ENCODE data around the gene OSBPL9. TPM values are rescaled to one million over a fixed set of nuclear protein-coding genes. Genes with fewer than 3 reads are reported as not detected.

OSBPL9 gene
- total RNA-seq, 1 donor from 2014 or later, result 55.8 TPM

DNA sequence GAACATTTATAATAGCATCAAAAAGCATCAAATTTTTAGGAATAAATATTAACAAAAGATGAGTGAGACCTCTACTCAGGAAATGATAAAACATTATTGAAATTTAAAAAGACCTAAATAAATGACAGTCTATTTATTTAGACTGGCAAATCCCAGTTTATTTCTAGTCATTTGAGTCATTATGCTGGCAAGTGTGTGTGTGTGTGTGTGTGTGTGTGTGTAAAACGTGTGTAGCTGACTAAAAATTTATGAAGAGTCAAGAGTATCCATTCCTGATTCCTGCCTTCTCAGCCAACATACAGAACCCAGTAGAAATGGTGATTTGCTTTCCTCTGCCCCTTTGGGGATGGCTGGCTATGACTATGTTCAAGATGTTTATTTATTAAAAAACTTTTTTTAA is 46.2 kb downstream of the OSBPL9 start:
- H3K4me3 ChIP-seq, result no peak overlapping the region
- H3K4me1 ChIP-seq, result peaks cover 85% of the 10 kb centered on the region
- DNase-seq, result no peak
- H3K27ac ChIP-seq (replicated peaks), result peak overlapping the region; percentile 77
- TF ChIP-seq, protein P1, sequence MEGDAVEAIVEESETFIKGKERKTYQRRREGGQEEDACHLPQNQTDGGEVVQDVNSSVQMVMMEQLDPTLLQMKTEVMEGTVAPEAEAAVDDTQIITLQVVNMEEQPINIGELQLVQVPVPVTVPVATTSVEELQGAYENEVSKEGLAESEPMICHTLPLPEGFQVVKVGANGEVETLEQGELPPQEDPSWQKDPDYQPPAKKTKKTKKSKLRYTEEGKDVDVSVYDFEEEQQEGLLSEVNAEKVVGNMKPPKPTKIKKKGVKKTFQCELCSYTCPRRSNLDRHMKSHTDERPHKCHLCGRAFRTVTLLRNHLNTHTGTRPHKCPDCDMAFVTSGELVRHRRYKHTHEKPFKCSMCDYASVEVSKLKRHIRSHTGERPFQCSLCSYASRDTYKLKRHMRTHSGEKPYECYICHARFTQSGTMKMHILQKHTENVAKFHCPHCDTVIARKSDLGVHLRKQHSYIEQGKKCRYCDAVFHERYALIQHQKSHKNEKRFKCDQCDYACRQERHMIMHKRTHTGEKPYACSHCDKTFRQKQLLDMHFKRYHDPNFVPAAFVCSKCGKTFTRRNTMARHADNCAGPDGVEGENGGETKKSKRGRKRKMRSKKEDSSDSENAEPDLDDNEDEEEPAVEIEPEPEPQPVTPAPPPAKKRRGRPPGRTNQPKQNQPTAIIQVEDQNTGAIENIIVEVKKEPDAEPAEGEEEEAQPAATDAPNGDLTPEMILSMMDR (IDR thresholded peaks at IDR 0.05; ENCODE audit: borderline replicate concordance), result no peak
- intact Hi-C loops (cut with micrococcal nuclease), result no loop called here
- no peaks in the 10 kb centered on the region for H3K36me3 ChIP-seq
- no peaks in the 10 kb centered on the region for H3K27me3 ChIP-seq (ENCODE audit: low read depth)
- H3K9me3 ChIP-seq (replicated peaks), result no peaks in the 10 kb centered on the region

DNA sequence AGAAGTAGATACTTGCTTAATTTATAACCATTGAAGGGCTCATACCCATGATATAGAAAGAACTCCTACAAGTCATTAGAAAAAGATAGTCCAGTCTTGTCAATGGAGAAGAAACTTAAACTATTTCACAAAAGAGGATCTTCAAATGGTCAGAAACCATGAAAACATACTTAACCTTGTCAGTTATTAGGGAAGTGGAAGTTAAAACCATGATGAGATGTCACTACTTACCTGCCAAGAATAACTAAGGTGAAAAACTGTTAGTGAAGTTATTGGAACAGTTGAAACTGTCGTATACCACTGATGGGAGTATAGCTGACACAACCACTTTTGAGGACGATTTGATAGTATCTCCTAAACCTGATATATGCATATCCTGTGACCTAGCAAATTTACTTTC is 46.8 kb downstream of the OSBPL9 start:
- TF ChIP-seq, protein P1 (IDR thresholded peaks at IDR 0.05; ENCODE audit: borderline replicate concordance), result no peak

DNA sequence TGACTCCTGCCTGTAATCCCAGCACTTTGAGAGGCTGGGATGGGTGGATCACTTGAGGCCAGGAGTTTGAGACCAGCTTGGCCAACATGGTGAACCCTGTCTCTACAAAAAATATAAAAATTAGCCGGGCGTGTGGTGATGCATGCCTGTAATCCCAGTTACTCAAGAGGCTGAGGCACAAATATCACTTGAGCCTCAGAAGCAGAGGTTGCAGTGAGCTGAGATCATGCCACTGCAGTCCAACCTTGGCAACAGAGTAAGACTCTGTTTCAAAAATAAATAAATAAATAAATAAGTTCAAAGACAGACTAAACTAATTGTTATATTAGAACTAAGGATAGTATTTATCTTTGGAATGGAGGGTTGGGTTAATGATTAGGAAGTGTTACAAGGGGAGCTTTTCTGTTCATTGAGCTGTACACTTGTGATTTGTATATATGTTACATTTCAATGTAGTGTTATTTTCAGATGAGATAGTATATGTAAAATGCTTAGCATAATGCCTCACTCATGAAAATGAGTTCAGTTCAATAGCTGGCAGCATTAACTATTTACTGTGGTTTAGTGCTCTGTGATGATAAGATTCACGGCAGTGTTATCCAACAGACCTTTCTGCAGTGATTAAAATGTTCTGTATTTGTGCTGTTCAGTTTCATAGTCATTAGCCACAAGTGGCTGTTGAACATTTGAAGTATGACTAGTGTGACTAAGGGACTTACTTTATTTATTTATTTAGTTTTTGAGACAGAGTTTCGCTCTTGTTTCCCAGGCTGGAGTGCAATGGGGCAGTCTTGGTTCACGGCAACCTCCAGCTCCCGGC is 47.7 kb downstream of the OSBPL9 start:
- intact Hi-C loops (cut with micrococcal nuclease), result no loop called here
- Histone ChIP-seq H3K4me1 (peaks cover 98% of the 10 kb centered on the region), H3K27ac (replicated peaks) (peak overlapping the region; percentile 77)

More for the DNA sequence above, 46.8 kb downstream of the OSBPL9 start:
- Histone ChIP-seq H3K36me3 (no peaks in the 10 kb centered on the region), H3K4me1 (peaks cover 91% of the 10 kb centered on the region), H3K27ac (replicated peaks) (peak overlapping the region; percentile 77), H3K4me3 (no peak overlapping the region), H3K27me3 (ENCODE audit: low read depth) (no peaks in the 10 kb centered on the region), H3K9me3 (replicated peaks) (no peaks in the 10 kb centered on the region)
- intact Hi-C loops (cut with micrococcal nuclease), result no loop called here
- no peak for DNase-seq

DNA sequence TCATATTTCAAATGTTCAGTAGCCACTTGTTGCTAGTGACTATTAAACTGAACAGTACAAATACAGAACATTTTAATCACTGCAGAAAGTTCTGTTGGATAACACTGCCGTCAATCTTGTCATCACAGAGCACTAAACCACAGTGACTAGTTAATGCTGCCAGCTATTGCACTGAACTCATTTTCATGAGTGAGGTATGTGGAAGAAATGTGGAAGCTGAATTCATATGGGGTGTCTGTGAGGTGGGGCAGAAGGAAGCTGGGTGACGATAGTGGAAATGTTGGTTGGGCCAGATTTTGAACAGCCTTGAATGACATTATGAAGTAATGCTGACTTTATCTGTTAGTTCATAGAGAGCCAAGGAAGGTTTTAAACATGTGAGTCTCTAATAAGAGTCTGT is 49.6 kb downstream of the OSBPL9 start:
- Histone ChIP-seq H3K4me3 (peak overlapping the region; percentile 20), H3K27ac (replicated peaks) (peak overlapping the region; percentile 77), H3K36me3 (no peaks in the 10 kb centered on the region), H3K27me3 (ENCODE audit: low read depth) (no peaks in the 10 kb centered on the region), H3K9me3 (replicated peaks) (no peaks in the 10 kb centered on the region), H3K4me1 (peaks cover 98% of the 10 kb centered on the region)
- TF ChIP-seq, protein P1 (IDR thresholded peaks at IDR 0.05; ENCODE audit: borderline replicate concordance), result no peak
- no peak for DNase-seq
- intact Hi-C loops (cut with micrococcal nuclease), result no loop called here

More for the DNA sequence above, 47.7 kb downstream of the OSBPL9 start:
- H3K27me3 ChIP-seq (ENCODE audit: low read depth), result no peaks in the 10 kb centered on the region
- H3K36me3 ChIP-seq, result no peaks in the 10 kb centered on the region
- no peak overlapping the region for H3K4me3 ChIP-seq
- no peaks in the 10 kb centered on the region for H3K9me3 ChIP-seq (replicated peaks)
- no peak for DNase-seq
- TF ChIP-seq, protein P1 (IDR thresholded peaks at IDR 0.05; ENCODE audit: borderline replicate concordance), result no peak

DNA sequence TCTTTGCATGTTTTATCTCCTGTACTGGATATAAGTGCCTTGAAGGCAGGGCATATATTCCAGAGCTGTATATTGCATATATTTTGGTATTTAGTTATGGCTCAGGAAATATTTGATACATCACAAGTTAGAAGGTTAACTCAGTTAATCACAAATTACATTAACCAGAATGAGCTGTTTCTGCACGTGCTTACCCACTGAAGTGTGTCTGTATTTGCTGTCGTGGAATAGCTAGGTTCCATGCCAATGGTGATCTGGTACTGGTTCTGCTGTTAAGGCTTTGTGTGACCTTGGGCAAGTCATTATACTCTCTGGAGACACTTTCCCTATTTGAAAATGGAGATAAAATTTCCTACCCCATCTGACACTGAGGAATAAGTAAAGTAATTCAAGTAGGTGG is 50.7 kb downstream of the OSBPL9 start:
- Histone ChIP-seq H3K9me3 (replicated peaks) (no peaks in the 10 kb centered on the region), H3K27ac (replicated peaks) (peak overlapping the region; percentile 77), H3K4me3 (no peak overlapping the region), H3K27me3 (ENCODE audit: low read depth) (no peaks in the 10 kb centered on the region), H3K4me1 (peaks cover 98% of the 10 kb centered on the region), H3K36me3 (no peaks in the 10 kb centered on the region)
- DNase-seq, result no peak
- intact Hi-C loops (cut with micrococcal nuclease), result no loop called here
- TF ChIP-seq, protein P1 (IDR thresholded peaks at IDR 0.05; ENCODE audit: borderline replicate concordance), result no peak
